Kidney epithelial cell (primary cell): Measurements from ENCODE around the gene C3orf70. TPM values are rescaled to one million over a fixed set of nuclear protein-coding genes. Genes with fewer than 3 reads are reported as not detected.

Experiments
- DNase-seq: peaks from one replicate; pipeline ENCODE4 v3.0.0-alpha.2; 2010; ENCODE audit warnings: low read depth
- H3K27me3 ChIP-seq: 2 replicates; pipeline ENCODE4 v1.6.0; 2011; ENCODE audit warnings: low read length; ENCODE audit not compliant: control insufficient read depth, insufficient read depth
- H3K36me3 ChIP-seq: 2 replicates; pipeline ENCODE4 v1.5.1; 2011; ENCODE audit warnings: low read length; ENCODE audit not compliant: control insufficient read depth, insufficient read depth
- H3K4me3 ChIP-seq: 2 replicates; pipeline ENCODE4 v1.5.1; 2011; ENCODE audit warnings: low read depth, mild to moderate bottlenecking, control low read depth, low read length
- total RNA-seq: library from RNA; depleted of rRNA; stranded (reverse); fragments of >200 nt; gene quantifications from 2 replicates; pipeline ENCODE4 v1.2.3, GENCODE V29; 2015
- TF ChIP-seq, protein P1 (sequence below): IDR thresholded peaks from 2 replicates; pipeline ENCODE4 v1.5.1; 2011; ENCODE audit warnings: mild to moderate bottlenecking, moderate library complexity, low read length, control low read depth, inconsistent platforms; ENCODE audit not compliant: insufficient read depth, poor library complexity, severe bottlenecking

The C3orf70 gene
- total RNA-seq, 1 donor from 2014 or later = 0.50 TPM

DNA sequence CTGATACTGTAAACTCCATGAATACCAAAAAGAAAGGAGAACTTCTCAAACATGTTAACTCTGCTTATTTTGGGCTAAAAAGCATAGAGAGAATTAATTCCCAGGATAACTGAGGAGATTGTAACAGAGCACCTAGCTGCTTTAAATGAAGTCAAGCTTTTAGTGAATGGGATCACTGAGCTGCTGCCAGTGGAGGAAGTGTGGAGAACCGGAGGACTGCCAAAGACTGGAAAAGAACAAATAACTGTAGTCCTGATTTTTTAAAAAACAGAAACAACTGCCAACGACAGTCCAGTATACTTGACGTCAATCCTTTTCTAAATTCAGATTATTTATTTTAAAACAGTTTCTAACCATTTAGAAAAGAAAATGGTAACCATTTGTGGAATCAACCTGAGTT, 3.3 kb downstream of the C3orf70 start:
- DNase-seq = no peak
- H3K4me3 ChIP-seq = no peak overlapping the region
- no peaks in the 10 kb centered on the region for H3K36me3 ChIP-seq
- peaks cover 25% of the 10 kb centered on the region for H3K27me3 ChIP-seq
- TF ChIP-seq, protein P1, sequence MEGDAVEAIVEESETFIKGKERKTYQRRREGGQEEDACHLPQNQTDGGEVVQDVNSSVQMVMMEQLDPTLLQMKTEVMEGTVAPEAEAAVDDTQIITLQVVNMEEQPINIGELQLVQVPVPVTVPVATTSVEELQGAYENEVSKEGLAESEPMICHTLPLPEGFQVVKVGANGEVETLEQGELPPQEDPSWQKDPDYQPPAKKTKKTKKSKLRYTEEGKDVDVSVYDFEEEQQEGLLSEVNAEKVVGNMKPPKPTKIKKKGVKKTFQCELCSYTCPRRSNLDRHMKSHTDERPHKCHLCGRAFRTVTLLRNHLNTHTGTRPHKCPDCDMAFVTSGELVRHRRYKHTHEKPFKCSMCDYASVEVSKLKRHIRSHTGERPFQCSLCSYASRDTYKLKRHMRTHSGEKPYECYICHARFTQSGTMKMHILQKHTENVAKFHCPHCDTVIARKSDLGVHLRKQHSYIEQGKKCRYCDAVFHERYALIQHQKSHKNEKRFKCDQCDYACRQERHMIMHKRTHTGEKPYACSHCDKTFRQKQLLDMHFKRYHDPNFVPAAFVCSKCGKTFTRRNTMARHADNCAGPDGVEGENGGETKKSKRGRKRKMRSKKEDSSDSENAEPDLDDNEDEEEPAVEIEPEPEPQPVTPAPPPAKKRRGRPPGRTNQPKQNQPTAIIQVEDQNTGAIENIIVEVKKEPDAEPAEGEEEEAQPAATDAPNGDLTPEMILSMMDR = no peak

DNA sequence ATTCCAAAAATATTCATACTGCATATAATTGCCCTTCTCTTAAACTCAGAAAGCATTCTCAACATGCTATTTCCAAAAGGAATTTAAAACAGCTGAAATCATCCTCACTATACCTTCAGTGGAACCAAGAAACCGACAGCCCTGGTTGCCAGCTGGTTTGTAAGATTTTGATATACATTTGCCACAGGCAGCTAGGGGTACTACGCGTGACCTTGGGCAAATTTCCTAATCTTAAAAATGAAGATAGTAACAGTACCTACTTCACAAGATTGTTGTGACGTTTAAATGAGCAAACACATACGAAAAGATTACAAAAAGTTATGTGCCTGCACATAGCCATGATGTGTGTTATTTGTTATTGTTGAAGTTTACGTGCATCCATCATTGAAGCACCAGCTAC, 7.3 kb downstream of the C3orf70 start:
- Histone ChIP-seq H3K4me3 (no peak overlapping the region), H3K27me3 (peaks cover 4% of the 10 kb centered on the region), H3K36me3 (no peaks in the 10 kb centered on the region)
- TF ChIP-seq, protein P1 = no peak
- no peak for DNase-seq

DNA sequence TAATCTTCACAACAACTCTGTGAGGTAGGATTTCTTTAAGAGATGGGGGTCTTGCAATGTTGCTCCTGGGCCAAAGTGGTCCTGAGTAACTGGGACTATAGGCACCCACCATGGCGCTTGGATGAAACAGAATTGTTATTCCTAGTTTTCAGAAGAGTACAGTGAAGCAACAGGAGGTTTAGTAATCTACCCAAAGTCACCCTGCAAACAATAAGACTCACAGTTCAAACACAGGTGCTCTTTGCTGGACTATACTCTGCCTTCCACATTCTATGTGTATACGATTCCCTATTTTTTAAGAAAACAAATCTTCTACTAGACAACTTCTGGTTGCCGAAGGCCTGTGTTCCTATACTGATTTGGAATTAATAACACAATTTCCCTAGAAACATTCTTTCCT, 8.1 kb downstream of the C3orf70 start:
- no peak overlapping the region for H3K4me3 ChIP-seq
- DNase-seq = no peak
- H3K36me3 ChIP-seq = no peaks in the 10 kb centered on the region
- TF ChIP-seq, protein P1 = no peak
- no peaks in the 10 kb centered on the region for H3K27me3 ChIP-seq

DNA sequence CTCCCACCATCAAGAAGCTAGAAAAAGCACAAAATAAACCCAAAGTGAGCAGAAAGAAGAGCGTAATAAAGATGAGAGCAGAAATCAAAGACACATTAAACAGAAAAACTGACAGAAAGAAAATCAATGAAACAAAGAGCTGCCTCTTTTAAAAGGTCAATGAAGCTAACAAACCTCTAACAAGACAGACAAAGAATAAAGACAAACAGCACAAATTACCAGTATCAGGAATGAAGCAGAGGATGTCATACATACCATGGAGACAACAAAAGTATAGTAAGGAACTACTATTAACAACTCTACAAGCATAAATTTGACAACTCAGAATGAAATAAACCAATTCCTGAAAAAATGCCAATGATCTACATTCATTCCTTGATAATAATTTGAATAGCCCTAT, 15.0 kb downstream of the C3orf70 start:
- Histone ChIP-seq H3K27me3 (no peaks in the 10 kb centered on the region), H3K36me3 (no peaks in the 10 kb centered on the region), H3K4me3 (no peak overlapping the region)
- TF ChIP-seq, protein P1 = no peak
- DNase-seq = no peak

DNA sequence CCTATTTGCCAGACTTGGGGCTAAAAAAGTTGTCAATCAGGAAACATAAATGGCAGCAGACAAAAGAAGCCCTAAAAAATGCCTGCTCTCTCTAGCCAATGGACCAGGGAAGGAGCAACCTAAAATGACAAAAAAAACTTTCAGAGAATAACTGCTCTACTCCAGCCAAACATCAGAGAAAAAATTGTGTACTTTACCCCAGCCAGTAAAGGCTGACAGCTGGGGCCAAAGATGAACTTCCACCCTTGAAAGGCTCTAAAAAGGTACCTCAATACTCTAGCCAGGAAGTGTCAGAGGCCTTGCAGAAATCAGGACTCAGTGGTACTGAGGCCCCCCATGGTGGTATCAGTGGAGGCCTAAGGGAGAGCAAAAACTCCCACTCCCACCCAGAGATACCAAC, 18.4 kb downstream of the C3orf70 start:
- no peaks in the 10 kb centered on the region for H3K27me3 ChIP-seq
- H3K36me3 ChIP-seq = no peaks in the 10 kb centered on the region
- DNase-seq = no peak
- H3K4me3 ChIP-seq = no peak overlapping the region
- TF ChIP-seq, protein P1 = no peak

DNA sequence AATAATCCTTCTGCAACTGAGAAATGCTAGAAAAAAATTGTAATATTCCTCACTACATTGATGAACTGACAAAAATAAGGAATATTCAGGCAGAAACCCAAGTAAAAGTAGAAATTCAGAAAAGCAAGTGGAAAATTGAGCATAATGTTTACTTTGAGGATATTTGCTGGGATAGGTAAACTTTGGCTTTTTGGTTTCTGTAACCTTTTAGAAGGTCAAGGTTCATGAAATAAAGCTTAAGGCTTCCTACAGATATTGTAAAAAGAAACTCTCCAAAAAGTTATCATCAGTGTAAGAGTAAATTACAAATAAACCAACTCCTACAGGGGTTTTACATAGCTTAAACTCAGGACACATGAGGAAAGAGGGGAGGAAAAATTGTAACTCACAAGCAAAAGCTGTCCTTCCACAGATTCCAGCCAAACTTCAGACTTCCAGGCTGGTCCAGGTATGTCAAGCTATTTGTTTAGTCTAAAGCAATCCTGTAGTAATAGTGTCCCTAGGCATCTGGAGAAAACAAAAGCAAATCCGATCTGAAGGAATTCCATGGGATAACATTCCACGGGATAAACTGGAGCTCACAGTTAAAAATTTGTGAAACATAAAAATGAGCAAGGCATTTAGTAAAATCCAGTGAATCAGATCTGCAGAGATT, 21.1 kb downstream of the C3orf70 start:
- H3K36me3 ChIP-seq = no peaks in the 10 kb centered on the region
- TF ChIP-seq, protein P1 = no peak
- H3K27me3 ChIP-seq = no peaks in the 10 kb centered on the region
- DNase-seq = no peak
- H3K4me3 ChIP-seq = no peak overlapping the region
